Thoracic aorta (tissue), 2 donors: ENCODE data around the gene MTMR1. TPM values are rescaled to one million over a fixed set of nuclear protein-coding genes. Genes with fewer than 3 reads are reported as not detected.

ENCODE experiments used
- ATAC-seq: fragments of 150-250 bp; one replicate; pipeline ENCODE4 v1.8.0; 2017; ENCODE audit warnings: low read depth; ENCODE audit not compliant: insufficient number of reproducible peaks, low FRiP score
- DNase-seq: peaks from one replicate; pipeline ENCODE4 v3.0.0-alpha.2; 2020; ENCODE audit warnings: low spot score
- H3K27ac ChIP-seq, 2 donors: fragments of 200-600 bp; sonication (generic); 1 replicate in 1 of 2; 2 replicates in 1 of 2; pipeline ENCODE4 v1.5.1; 2016; ENCODE audit warnings: mild to moderate bottlenecking in 2 of 2, moderate library complexity in 2 of 2
- H3K27me3 ChIP-seq: fragments of 200-600 bp; sonication (generic); replicated peaks from 2 replicates; pipeline ENCODE4 v1.6.0; 2016; ENCODE audit warnings: mild to moderate bottlenecking; ENCODE audit not compliant: insufficient read depth
- H3K36me3 ChIP-seq: fragments of 200-600 bp; sonication (generic); one replicate; pipeline ENCODE4 v1.5.1; 2016
- H3K4me1 ChIP-seq, 2 donors: fragments of 200-600 bp; sonication (generic); 1 replicate in 1 of 2; 2 replicates in 1 of 2; pipeline versions ENCODE4 v1.5.1 to v1.6.0; 2016; ENCODE audit warnings: low read depth in 2 of 2, mild to moderate bottlenecking in 1 of 2; ENCODE audit not compliant: control insufficient read depth in 1 of 2
- H3K4me3 ChIP-seq: fragments of 200-600 bp; sonication (generic); 2 replicates; pipeline ENCODE4 v1.5.1; 2016; ENCODE audit warnings: mild to moderate bottlenecking
- H3K9me3 ChIP-seq: fragments of 200-600 bp; sonication (generic); 2 replicates; pipeline ENCODE4 v1.5.1; 2016
- CTCF ChIP-seq: fragments of 200-600 bp; sonication (generic); IDR thresholded peaks from one replicate; pipeline ENCODE4 v1.5.1; 2019; ENCODE audit warnings: antibody characterized with exemption
- total RNA-seq, 2 donors: library from RNA; depleted of rRNA; stranded (reverse); fragments of >200 nt; gene quantifications; one replicate each; pipeline versions ENCODE4 v1.1.0 to v1.2.3, GENCODE V29; 2016

MTMR1 gene
- total RNA-seq, 2 donors from 2014 or later, result 26.5 to 31.5 TPM

GRCh38 chrX:150768132-150768485, 74.9 kb downstream of the MTMR1 start:
- no peak overlapping the region for H3K27ac ChIP-seq
- DNase-seq (no peak), ATAC-seq (no peak)
- H3K9me3 ChIP-seq, result no peaks in the 10 kb centered on the region
- no peaks in the 10 kb centered on the region for H3K27me3 ChIP-seq
- peaks cover 4% of the 10 kb centered on the region for H3K36me3 ChIP-seq
- no peaks in the 10 kb centered on the region for H3K4me1 ChIP-seq
- TF ChIP-seq CTCF, result no peak
- no peak overlapping the region for H3K4me3 ChIP-seq

GRCh38 chrX:150768580-150769190, 75.5 kb downstream of the MTMR1 start:
- H3K27ac ChIP-seq, result no peak overlapping the region
- H3K9me3 ChIP-seq, result no peaks in the 10 kb centered on the region
- DNase-seq, result no peak
- no peak overlapping the region for H3K4me3 ChIP-seq
- ATAC-seq, result no peak
- no peaks in the 10 kb centered on the region for H3K4me1 ChIP-seq
- H3K36me3 ChIP-seq, result peaks cover 4% of the 10 kb centered on the region
- TF ChIP-seq CTCF, result no peak
- H3K27me3 ChIP-seq, result no peaks in the 10 kb centered on the region

GRCh38 chrX:150769408-150769807, 76.2 kb downstream of the MTMR1 start:
- H3K36me3 ChIP-seq, result peaks cover 4% of the 10 kb centered on the region
- H3K4me1 ChIP-seq, result no peaks in the 10 kb centered on the region
- H3K27me3 ChIP-seq, result no peaks in the 10 kb centered on the region
- no peak overlapping the region for H3K27ac ChIP-seq
- H3K9me3 ChIP-seq, result no peaks in the 10 kb centered on the region
- ATAC-seq, result no peak
- H3K4me3 ChIP-seq, result no peak overlapping the region
- DNase-seq, result no peak
- TF ChIP-seq CTCF, result no peak

- no peak for DNase-seq
- no peak overlapping the region for H3K27ac ChIP-seq
- H3K9me3 ChIP-seq, result no peaks in the 10 kb centered on the region
- H3K4me1 ChIP-seq, result no peaks in the 10 kb centered on the region
- TF ChIP-seq CTCF, result no peak
- ATAC-seq, result no peak
- peaks cover 4% of the 10 kb centered on the region for H3K36me3 ChIP-seq
- no peaks in the 10 kb centered on the region for H3K27me3 ChIP-seq
- no peak overlapping the region for H3K4me3 ChIP-seq
These were observed 77.4 kb downstream of the MTMR1 start for GRCh38 chrX:150770623-150771022.

- Histone ChIP-seq H3K9me3 (no peaks in the 10 kb centered on the region), H3K4me1 (no peaks in the 10 kb centered on the region), H3K27ac (no peak overlapping the region), H3K36me3 (peaks cover 4% of the 10 kb centered on the region), H3K4me3 (no peak overlapping the region), H3K27me3 (no peaks in the 10 kb centered on the region)
- DNase-seq (no peak), ATAC-seq (no peak)
- TF ChIP-seq CTCF, result no peak
These were observed 77.9 kb downstream of the MTMR1 start for GRCh38 chrX:150771116-150771515.
